Fibroblast of lung (primary cell): Measurements from ENCODE around the gene ASIC1. TPM values are rescaled to one million over a fixed set of nuclear protein-coding genes. Genes with fewer than 3 reads are reported as not detected.

ENCODE experiments used
- DNase-seq, 2 donors: peaks; one replicate each; pipeline versions ENCODE4 v3.0.0 to v3.0.0-alpha.2; 2010; ENCODE audit warnings: low read depth in 2 of 2
- H2AFZ ChIP-seq: 2 replicates; pipeline ENCODE4 v1.5.1; 2012; ENCODE audit warnings: low read length, control low read depth, inconsistent platforms
- H3K27ac ChIP-seq: 2 replicates; pipeline ENCODE4 v1.5.1; 2011; ENCODE audit warnings: low read length, control low read depth; ENCODE audit not compliant: insufficient read depth
- H3K27me3 ChIP-seq: 2 replicates; pipeline ENCODE4 v1.5.1; 2011; ENCODE audit warnings: mild to moderate bottlenecking, low read length; ENCODE audit not compliant: control insufficient read depth, insufficient read depth
- H3K36me3 ChIP-seq: 2 replicates; pipeline ENCODE4 v1.5.1; 2011; ENCODE audit warnings: low read length; ENCODE audit not compliant: control insufficient read depth, insufficient read depth
- H3K4me1 ChIP-seq: 2 replicates; pipeline ENCODE4 v1.5.1; 2011; ENCODE audit warnings: low read length; ENCODE audit not compliant: control insufficient read depth, insufficient read depth; ENCODE audit errors: extremely low read depth
- H3K4me2 ChIP-seq: 2 replicates; pipeline ENCODE4 v1.5.1; 2011; ENCODE audit warnings: low read length, control low read depth; ENCODE audit not compliant: insufficient read depth; ENCODE audit errors: extremely low read depth
- H3K4me3 ChIP-seq, 4 experiments: fragments of 200-600 bp in 1 of 4; sonication (generic) in 1 of 4; replicated peaks in 1 of 4; 2 replicates each; pipeline ENCODE4 v1.5.1; 2011 to 2016; ENCODE audit warnings: low read length in 4 of 4, low read depth in 3 of 4, mild to moderate bottlenecking in 3 of 4, control low read depth in 2 of 4, inconsistent platforms in 1 of 4, mixed read lengths in 1 of 4; ENCODE audit not compliant: insufficient read depth in 1 of 4; ENCODE audit errors: control extremely low read depth in 1 of 4
- H3K79me2 ChIP-seq: 2 replicates; pipeline ENCODE4 v1.5.1; 2012; ENCODE audit warnings: mild to moderate bottlenecking, low read length, inconsistent platforms; ENCODE audit not compliant: control insufficient read depth, insufficient read depth
- H3K9ac ChIP-seq: 2 replicates; pipeline ENCODE4 v1.5.1; 2011; ENCODE audit warnings: mild to moderate bottlenecking, low read length, control low read depth; ENCODE audit not compliant: insufficient read depth
- H3K9me3 ChIP-seq: 2 replicates; pipeline ENCODE4 v1.5.1; 2012; ENCODE audit warnings: low read depth, low read length; ENCODE audit not compliant: control insufficient read depth, insufficient read depth
- H4K20me1 ChIP-seq: 2 replicates; pipeline ENCODE4 v1.5.1; 2011; ENCODE audit warnings: low read length; ENCODE audit not compliant: control insufficient read depth, insufficient read depth; ENCODE audit errors: extremely low read depth
- EZH2 ChIP-seq: IDR thresholded peaks from 2 replicates; pipeline ENCODE4 v1.5.1; 2012; ENCODE audit warnings: low read length, control low read depth, mild to moderate bottlenecking; ENCODE audit errors: missing control alignments
- polyA plus RNA-seq, 2 donors: library from polyadenylated mRNA; depleted of rRNA in 1 of 2; stranded (reverse) in 1 of 2; unstranded in 1 of 2; fragments of >200 nt; gene quantifications; 2 replicates each; pipeline ENCODE4 v1.2.1, GENCODE V29; 2011 to 2012; ENCODE audit warnings: missing spikeins in 1 of 2
- total RNA-seq: library from RNA; depleted of rRNA; stranded (reverse); fragments of >200 nt; gene quantifications from 2 replicates; pipeline ENCODE4 v1.2.1, GENCODE V29; 2014
- TF ChIP-seq, protein P1 (sequence below), 2 donors: IDR thresholded peaks in 1 of 2; conservative IDR thresholded peaks in 1 of 2; 1 replicate in 1 of 2; 2 replicates in 1 of 2; pipeline ENCODE4 v1.5.1; 2011 to 2012; ENCODE audit warnings: low read length in 2 of 2, control low read depth in 1 of 2, inconsistent platforms in 1 of 2, low read depth in 1 of 2, mild to moderate bottlenecking in 1 of 2

Gene ASIC1
- total and polyA plus RNA-seq, 2 donors (not counting 1 experiment from before 2014, with no cell fraction given), result 1.7 to 3.9 TPM

DNA sequence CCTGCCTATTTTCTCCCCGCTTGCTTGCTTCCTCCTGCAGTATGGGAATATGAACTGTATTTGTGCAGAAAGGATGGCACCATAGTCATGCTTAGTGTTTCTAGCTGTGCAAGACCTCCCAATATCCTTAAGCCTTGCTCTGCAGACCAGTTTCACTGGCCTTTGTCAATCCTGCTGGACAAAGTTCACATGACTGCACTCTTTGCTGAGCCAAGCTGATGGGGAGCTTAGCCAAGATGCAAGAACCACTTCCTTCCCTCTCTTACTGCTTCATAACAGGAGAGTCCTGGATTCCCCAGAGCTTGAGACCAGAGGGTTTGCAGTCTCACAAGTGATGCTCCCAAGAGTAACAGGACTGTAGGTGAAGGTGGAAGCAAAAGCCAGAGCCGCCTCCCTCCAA, 3.8 kb downstream of the ASIC1 start:
- Histone ChIP-seq H3K4me1 (peaks cover 7% of the 10 kb centered on the region), H3K4me3 (no peak overlapping the region), H3K36me3 (no peaks in the 10 kb centered on the region), H3K79me2 (no peaks in the 10 kb centered on the region), H4K20me1 (no peaks in the 10 kb centered on the region), H3K27ac (no peak overlapping the region), H3K4me2 (no peak overlapping the region), H2AFZ (no peak overlapping the region), H3K27me3 (peaks cover 7% of the 10 kb centered on the region), H3K9me3 (no peaks in the 10 kb centered on the region), H3K9ac (no peak overlapping the region)
- no peak for TF ChIP-seq EZH2
- TF ChIP-seq, protein P1, sequence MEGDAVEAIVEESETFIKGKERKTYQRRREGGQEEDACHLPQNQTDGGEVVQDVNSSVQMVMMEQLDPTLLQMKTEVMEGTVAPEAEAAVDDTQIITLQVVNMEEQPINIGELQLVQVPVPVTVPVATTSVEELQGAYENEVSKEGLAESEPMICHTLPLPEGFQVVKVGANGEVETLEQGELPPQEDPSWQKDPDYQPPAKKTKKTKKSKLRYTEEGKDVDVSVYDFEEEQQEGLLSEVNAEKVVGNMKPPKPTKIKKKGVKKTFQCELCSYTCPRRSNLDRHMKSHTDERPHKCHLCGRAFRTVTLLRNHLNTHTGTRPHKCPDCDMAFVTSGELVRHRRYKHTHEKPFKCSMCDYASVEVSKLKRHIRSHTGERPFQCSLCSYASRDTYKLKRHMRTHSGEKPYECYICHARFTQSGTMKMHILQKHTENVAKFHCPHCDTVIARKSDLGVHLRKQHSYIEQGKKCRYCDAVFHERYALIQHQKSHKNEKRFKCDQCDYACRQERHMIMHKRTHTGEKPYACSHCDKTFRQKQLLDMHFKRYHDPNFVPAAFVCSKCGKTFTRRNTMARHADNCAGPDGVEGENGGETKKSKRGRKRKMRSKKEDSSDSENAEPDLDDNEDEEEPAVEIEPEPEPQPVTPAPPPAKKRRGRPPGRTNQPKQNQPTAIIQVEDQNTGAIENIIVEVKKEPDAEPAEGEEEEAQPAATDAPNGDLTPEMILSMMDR (conservative IDR thresholded peaks at IDR 0.05 in 1 of 2, IDR thresholded peaks at IDR 0.05 in 1 of 2; ENCODE audit: low read depth in 1 of 2, low read length in 2 of 2), result no peak
- DNase-seq, result no peak

DNA sequence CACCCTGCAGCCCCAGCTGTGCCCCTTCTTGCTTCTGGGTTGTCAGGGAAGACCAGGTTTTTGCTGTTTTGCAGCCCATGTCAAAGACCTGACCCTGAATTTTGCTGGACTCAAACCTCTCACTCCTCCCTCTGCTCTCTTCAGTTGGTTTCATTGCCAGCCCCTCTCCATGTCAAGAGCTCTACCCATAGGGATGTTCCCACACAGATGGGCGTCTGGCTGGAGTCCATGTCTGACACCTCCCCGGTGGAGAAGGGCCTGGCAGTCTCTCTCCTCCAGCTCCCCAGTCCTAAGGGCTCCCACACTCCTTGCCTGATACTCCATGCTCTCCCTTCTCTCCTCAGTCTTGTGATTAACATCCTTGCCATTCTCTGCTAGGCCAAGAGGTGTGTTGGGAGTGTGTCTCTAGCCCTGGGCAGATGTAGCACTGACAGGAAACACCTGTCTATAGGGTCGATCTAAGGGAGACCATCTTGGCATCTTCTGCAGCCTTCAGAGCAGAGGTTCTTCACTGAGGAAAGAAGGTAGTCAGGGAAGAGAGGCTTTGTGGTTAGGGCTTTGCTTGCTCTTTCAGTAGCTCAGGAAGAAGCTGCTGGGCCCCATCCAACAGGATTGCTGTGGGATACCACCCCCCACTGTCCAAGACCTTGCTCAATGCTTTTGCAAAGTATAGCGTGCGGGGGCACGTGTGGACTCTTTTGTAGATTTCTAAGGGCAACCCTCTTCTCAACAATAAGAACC, 4.7 kb downstream of the ASIC1 start:
- Histone ChIP-seq H3K4me1 (peaks cover 3% of the 10 kb centered on the region), H3K27me3 (no peaks in the 10 kb centered on the region), H2AFZ (no peak overlapping the region), H3K4me3 (no peak overlapping the region), H3K9me3 (no peaks in the 10 kb centered on the region), H3K36me3 (no peaks in the 10 kb centered on the region), H3K79me2 (no peaks in the 10 kb centered on the region), H3K27ac (no peak overlapping the region), H3K9ac (no peak overlapping the region), H3K4me2 (no peak overlapping the region), H4K20me1 (no peaks in the 10 kb centered on the region)
- peak in 1 of 2 donors; percentile 70 for DNase-seq
- no peak for TF ChIP-seq EZH2

DNA sequence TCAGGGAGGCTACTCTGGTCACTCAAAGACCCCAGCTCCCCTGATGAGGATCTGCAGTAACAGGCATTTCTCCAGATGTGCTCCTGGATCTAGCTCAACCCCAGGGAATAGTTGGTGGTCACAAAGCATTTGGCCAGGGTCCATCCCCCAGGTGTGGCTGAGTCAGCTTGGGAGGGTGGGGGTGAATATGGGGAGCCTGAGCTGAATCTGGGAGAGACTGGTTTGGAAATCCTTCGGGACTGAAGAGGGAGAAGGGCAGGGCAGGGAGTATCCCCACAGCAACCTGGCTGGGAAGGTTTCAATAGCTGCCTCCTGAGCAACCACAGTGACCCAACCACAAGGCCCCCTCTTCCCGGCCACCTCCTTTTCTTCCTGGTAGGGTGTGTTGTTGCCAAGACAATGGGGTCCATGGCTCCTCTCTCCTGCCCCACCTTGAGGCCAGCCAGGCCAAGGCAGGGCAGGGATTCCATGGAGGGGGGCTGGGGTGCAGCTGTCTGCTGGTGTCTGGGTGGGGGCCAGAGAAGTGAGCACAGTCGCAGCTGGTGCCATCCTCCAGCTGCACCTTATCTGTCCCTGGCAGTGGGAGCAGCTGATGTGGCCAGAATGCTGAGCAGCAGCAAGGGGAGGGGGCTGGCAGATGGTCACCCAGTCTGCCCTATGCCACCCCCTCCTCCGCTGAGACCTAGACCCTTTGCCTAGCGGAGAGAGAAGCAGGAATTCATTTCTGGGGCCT, 5.5 kb downstream of the ASIC1 start:
- DNase-seq, result peak in 1 of 2 donors; percentile 55
- Histone ChIP-seq H3K9me3 (no peaks in the 10 kb centered on the region), H4K20me1 (no peaks in the 10 kb centered on the region), H3K27ac (no peak overlapping the region), H3K4me2 (no peak overlapping the region), H3K4me1 (peaks cover 3% of the 10 kb centered on the region), H3K4me3 (no peak overlapping the region), H2AFZ (no peak overlapping the region), H3K27me3 (no peaks in the 10 kb centered on the region), H3K36me3 (no peaks in the 10 kb centered on the region), H3K9ac (no peak overlapping the region), H3K79me2 (no peaks in the 10 kb centered on the region)
- TF ChIP-seq, protein P1 (conservative IDR thresholded peaks at IDR 0.05 in 1 of 2, IDR thresholded peaks at IDR 0.05 in 1 of 2; ENCODE audit: low read depth in 1 of 2, low read length in 2 of 2), result no peak
- TF ChIP-seq EZH2, result no peak
